ENCODE data around the gene DHX16. TPM values are rescaled to one million over a fixed set of nuclear protein-coding genes. Genes with fewer than 3 reads are reported as not detected.

Gene DHX16
- total and polyA plus RNA-seq, 9 of the 15 experiments (the other 6 are each of a cell fraction or from before 2014, with no cell fraction given), result 14.6 to 66.1 (median 47.5) TPM

DNA sequence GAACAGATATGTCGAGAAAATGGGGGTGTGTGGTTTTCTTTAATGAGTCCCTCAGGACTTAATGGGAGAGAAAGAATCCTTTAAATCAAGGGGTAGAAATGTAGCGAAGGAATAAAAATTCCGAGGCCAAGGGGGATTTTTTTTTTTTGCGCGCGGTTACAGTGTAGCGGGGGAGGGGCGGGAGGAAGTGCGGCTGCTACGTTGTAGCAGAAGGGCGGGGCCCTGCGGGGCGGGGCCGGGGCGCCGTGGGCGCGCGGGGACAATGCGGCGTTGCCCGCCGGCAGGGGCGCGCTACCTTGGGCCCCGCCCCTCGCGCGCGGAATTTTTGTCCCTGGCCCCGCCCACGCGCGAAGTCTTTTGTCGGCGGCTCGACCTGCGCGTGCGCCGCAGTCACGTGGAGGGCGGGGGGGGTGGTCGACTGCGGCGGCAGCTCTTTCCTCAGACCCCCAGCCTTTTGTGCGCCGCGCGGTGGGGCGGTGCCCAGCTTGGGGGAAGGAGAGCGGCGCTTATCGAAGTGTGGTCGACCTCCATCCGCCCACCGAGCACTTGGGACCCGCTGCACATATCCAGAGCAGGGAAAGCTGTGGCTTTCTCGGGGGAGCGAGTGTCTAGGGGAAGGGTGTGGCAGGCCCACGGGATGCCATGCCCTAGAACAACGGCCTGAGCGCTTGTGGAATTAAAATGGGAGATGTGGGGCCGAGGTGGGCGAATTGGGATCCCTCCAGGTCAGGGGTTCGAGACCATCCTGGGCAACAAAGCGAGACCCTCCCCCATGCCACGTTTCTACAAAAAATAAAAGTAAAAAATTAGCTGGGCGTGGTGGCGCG is 48.6 kb upstream of the DHX16 start (continued):
- TF ChIP-seq CSDE1 (IDR thresholded peaks at IDR 0.05) (no peak), SMARCA5 (IDR thresholded peaks at IDR 0.05) (no peak), ELF1 (tag; IDR thresholded peaks at IDR 0.05) (peak; percentile 57; the same call in 1 of the 2 replicates), FOXJ3 (CRISPR knock-in tag; IDR thresholded peaks at IDR 0.05) (no peak), ZNF239 (CRISPR knock-in tag; IDR thresholded peaks at IDR 0.05) (no peak), NELFE (IDR thresholded peaks at IDR 0.05; ENCODE audit: insufficient read depth, insufficient read length) (no peak), E2F3 (CRISPR knock-in tag; IDR thresholded peaks at IDR 0.05) (0 out of 2 replicates have a peak, but pooled peaks have one; percentile 61), ADNP (tag; IDR thresholded peaks at IDR 0.05) (no peak), MAFG (tag; conservative IDR thresholded peaks at IDR 0.05) (no peak), NR2C1 (IDR thresholded peaks at IDR 0.05) (no peak), NR2C1 (tag; IDR thresholded peaks at IDR 0.05) (no peak), FOXA3 (CRISPR knock-in tag; conservative IDR thresholded peaks at IDR 0.05 in 1 of 2, IDR thresholded peaks at IDR 0.05 in 1 of 2) (no peak; a peak in 1 of 4 replicates), L3MBTL2 (IDR thresholded peaks at IDR 0.05) (peak; percentile 47; the same call in 1 of the 2 replicates), ESRRB (CRISPR knock-in tag; IDR thresholded peaks at IDR 0.05; ENCODE audit: borderline replicate concordance) (peak; percentile 28; the same call in 1 of the 2 replicates), MTA1 (IDR thresholded peaks at IDR 0.05; ENCODE audit: borderline replicate concordance) (no peak), RUNX1 (IDR thresholded peaks at IDR 0.05; ENCODE audit: low read depth) (no peak), POLR2AphosphoS5 (IDR thresholded peaks at IDR 0.05; ENCODE audit: control insufficient read depth, insufficient read depth, low read depth, low read length) (peak; percentile 91), ZNF274 (IDR thresholded peaks at IDR 0.05; ENCODE audit: borderline replicate concordance, low read depth, low read length) (no peak), BRD9 (IDR thresholded peaks at IDR 0.05; ENCODE audit: low read depth, partially characterized antibody) (peak; percentile 92), ZNF551 (CRISPR knock-in tag; IDR thresholded peaks at IDR 0.05) (no peak)
- TF ChIP-seq, protein P1, sequence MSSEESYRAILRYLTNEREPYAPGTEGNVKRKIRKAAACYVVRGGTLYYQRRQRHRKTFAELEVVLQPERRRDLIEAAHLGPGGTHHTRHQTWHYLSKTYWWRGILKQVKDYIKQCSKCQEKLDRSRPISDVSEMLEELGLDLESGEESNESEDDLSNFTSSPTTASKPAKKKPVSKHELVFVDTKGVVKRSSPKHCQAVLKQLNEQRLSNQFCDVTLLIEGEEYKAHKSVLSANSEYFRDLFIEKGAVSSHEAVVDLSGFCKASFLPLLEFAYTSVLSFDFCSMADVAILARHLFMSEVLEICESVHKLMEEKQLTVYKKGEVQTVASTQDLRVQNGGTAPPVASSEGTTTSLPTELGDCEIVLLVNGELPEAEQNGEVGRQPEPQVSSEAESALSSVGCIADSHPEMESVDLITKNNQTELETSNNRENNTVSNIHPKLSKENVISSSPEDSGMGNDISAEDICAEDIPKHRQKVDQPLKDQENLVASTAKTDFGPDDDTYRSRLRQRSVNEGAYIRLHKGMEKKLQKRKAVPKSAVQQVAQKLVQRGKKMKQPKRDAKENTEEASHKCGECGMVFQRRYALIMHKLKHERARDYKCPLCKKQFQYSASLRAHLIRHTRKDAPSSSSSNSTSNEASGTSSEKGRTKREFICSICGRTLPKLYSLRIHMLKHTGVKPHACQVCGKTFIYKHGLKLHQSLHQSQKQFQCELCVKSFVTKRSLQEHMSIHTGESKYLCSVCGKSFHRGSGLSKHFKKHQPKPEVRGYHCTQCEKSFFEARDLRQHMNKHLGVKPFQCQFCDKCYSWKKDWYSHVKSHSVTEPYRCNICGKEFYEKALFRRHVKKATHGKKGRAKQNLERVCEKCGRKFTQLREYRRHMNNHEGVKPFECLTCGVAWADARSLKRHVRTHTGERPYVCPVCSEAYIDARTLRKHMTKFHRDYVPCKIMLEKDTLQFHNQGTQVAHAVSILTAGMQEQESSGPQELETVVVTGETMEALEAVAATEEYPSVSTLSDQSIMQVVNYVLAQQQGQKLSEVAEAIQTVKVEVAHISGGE (CRISPR knock-in tag; IDR thresholded peaks at IDR 0.05), result peak in 1 of 3 experiments; percentile 67; a peak in 2 of 6 replicates
- TF ChIP-seq, protein P2, sequence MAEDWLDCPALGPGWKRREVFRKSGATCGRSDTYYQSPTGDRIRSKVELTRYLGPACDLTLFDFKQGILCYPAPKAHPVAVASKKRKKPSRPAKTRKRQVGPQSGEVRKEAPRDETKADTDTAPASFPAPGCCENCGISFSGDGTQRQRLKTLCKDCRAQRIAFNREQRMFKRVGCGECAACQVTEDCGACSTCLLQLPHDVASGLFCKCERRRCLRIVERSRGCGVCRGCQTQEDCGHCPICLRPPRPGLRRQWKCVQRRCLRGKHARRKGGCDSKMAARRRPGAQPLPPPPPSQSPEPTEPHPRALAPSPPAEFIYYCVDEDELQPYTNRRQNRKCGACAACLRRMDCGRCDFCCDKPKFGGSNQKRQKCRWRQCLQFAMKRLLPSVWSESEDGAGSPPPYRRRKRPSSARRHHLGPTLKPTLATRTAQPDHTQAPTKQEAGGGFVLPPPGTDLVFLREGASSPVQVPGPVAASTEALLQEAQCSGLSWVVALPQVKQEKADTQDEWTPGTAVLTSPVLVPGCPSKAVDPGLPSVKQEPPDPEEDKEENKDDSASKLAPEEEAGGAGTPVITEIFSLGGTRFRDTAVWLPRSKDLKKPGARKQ (CRISPR knock-in tag; IDR thresholded peaks at IDR 0.05), result no peak
- TF ChIP-seq, protein P3, sequence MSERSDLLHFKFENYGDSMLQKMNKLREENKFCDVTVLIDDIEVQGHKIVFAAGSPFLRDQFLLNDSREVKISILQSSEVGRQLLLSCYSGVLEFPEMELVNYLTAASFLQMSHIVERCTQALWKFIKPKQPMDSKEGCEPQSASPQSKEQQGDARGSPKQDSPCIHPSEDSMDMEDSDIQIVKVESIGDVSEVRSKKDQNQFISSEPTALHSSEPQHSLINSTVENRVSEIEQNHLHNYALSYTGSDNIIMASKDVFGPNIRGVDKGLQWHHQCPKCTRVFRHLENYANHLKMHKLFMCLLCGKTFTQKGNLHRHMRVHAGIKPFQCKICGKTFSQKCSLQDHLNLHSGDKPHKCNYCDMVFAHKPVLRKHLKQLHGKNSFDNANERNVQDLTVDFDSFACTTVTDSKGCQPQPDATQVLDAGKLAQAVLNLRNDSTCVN (CRISPR knock-in tag; IDR thresholded peaks at IDR 0.05), result peak; percentile 74; the same call in 1 of the 2 replicates

Data from K562 (cell line).